GM21515 (cell line): Measurements from ENCODE around the gene ACBD6.

Experiments used
- ATAC-seq: cut with Tn5 transposase; IDR thresholded peaks from one replicate; pipeline ENCODE4 v1.9.1; 2021; ENCODE audit not compliant: unreplicated experiment

ACBD6 gene

DNA sequence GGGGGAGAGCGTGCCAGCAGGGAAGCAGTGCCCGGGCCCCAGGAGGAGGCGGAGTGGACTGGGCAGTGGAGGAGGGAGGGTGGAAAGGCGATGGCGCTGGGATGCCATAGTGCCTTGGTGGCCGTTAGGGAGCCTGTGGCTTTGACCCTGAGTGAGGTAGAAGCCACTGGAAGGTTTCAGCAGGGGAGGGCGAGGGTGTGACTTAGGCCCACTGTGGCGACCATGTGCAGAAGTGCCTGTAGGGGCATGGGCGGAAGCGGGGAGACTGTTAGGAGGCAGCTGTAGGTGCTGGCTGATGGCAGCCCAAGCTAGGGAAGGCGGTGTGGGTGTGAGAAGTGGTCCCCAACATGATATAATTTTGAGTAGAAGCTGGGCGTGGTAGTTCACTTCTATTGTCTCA lies 244.1 kb downstream of the ACBD6 start:
- ATAC-seq, result no peak

DNA sequence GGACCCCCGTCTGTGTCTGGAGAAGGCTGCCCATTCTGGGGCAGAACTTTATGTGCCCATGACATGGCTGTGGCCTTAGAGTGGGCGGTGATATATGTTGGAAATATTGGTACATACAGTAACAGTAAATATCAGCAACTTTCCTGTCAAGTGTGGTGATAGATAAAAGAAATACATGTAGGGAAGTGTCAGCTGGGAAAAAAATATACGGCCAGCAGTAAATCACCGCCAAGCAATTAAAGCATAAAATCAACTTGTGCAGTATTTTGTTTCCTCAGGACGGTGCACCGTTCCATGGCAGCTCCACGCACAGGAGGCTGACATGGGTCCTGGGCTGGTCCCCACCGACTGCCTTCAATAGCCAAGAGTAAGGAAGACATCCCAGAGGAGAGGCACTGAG lies 244.9 kb downstream of the ACBD6 start:
- ATAC-seq, result no peak

DNA sequence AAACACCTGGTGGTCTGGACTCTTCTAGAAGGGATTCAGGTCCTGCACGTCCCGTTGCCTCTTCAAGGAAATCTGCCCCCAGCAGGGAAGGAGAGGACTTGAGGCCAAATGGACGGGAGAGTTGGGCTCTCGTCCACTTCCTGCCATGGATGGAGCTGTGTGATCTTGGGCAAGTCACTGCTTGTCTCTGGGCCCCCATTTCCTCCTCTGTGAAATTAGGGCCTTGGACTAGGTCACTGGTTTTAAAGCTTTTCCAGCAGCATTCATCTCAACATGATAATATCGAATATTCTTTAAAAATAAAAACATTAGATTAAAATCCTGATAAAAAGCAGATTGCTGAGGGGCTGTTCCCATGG lies 245.4 kb downstream of the ACBD6 start:
- ATAC-seq, result no peak

DNA sequence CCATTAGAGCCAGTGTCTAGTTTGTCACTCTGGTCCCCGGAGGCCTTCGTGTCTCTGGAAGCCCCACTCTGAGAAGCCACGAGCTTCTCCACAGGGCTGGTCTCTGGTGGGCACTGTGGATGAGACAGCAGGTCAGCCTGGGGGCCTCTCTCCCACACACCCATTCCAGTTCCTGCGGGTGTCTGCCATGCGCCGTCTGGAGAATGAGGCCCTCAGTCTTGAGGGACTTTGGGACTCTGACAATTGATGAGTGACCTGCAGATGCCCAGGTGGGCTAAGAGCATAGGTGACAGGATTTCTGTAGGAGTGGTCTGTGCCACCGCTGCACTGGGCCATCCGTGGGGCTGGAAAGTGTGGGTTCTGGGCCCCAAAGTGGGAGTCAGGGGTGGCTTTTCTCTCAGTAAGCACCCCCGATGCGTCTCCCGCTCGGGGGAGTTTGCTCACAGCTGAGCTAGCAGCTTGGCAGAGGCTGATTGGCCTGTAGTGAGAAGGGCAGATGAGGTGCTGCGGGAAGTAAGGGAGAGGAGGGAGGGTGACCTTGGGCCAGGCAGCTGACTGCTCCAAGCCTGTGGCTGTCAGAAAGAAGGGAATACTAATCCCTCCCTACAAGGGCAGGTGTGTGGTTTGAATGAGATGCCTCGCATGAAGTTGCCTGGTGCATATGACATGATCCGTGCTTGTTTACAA lies 245.9 kb downstream of the ACBD6 start:
- ATAC-seq, result no peak

DNA sequence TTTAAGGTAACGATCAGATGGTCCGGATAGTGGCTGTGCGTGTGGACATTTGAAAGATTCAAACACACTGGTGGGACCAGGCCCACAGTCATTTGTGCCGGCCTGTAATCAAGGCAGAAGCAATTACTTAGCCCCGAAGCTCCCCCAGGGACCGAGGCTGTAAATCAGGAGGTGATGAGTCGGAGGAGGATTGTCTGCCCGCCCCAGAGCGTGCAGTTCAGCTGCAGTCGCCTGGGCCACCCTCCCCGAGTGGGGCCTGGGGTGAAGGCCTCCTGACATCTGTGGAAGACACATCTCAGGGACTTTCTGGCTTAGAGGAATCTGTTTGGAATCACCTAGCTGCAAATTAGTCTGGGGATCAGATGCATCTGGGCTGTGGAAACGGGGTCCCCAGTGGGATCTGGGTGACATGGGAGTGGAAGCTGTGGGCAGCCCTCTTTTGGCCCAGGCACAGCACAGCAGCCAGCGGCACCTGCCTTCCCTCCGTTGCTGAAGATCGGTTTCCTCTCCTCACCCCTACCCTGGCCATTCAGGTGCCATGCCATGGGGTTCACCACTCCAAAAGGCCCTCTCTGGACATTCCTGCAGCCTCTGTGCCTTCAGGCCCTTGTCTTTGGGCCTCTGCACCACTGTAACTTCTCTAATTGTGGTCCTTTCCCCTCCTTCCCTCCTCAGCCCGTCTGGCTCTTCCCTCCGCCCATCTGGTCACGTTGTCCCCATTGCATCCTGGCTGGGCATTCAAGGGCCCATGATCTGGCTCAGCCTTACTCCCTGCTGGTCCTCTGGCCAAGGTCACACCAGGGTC lies 246.6 kb downstream of the ACBD6 start:
- no peak for ATAC-seq

DNA sequence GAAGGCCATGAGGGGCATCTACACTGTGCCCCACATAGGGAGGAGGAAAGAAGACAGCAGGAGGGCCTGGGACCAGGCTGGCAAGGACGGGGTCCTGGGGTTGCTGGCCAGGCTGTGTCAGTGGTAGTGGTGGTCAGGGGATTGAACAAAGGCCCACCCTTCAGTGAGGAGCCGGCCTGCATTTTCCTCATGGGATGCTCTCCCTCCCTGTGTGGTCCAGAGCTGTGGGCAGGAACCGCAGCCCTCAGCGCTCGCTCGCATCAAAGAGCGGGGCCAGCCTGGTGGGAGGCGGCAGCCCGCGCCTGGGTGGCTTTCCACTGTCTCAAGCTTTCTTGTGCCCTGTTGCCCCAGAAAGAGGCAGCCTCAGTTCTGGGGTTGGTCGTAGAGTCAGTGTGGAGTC lies 247.5 kb downstream of the ACBD6 start:
- ATAC-seq, result no peak

DNA sequence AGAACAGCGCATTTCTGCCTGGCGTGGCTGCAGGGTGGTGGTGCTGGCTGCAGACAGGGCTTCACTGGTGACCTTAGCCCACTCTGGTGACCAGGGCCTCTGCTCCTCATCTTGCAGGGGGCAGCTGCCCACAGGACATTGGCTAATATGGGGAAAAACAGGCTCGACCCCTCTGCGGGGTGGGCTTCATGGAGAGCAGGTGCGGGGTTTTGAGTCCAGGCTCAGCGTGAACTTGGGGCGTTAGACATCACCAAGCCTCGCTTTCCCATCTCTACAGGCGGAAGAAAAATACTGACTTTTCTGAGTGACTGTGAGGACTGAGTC lies 247.9 kb downstream of the ACBD6 start:
- no peak for ATAC-seq

DNA sequence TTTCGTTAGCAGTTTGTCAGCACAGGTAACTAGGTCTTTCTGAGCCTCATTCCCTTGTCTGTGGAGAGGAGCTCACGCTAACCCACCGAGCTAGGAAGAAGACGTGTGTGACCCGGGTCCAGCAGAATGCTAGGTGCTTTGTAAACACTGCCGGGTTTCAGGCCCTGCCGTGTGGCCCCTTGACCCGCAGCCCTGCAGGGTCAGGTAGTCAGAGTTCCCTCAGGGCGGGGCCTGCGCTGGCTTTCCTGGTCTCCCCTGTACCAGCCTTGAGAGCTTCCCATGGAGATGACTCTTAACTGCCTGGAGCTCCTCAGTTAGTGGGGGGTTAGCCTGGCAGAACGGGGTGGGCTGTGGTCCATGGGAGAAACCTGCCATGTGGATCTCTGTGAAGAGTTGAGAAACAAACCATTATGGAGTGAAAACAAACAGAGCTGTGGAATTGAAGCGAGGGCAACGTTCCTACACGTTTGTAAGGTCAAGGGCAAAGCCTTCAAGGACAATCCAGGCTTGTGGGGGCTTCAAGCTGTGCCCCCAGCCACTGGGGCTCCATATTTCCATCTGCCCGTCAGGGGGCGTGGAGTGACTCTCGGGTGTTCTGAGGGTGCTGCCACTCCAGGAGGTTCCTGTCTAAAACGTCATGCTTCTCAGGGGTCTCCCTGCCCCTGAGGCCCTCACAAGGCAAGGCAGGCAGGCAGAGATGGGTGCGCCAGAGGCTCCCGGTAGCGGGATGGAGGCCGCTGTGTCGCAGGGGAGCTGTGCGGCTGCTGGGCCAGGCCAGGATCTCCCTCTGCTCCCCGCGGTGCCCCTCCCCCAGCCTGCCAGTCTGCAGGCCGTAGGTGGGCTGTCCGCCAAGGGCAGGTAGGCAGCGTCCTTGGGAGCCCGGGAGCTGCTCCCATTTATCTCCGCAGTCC lies 248.5 kb downstream of the ACBD6 start:
- ATAC-seq, result no peak

DNA sequence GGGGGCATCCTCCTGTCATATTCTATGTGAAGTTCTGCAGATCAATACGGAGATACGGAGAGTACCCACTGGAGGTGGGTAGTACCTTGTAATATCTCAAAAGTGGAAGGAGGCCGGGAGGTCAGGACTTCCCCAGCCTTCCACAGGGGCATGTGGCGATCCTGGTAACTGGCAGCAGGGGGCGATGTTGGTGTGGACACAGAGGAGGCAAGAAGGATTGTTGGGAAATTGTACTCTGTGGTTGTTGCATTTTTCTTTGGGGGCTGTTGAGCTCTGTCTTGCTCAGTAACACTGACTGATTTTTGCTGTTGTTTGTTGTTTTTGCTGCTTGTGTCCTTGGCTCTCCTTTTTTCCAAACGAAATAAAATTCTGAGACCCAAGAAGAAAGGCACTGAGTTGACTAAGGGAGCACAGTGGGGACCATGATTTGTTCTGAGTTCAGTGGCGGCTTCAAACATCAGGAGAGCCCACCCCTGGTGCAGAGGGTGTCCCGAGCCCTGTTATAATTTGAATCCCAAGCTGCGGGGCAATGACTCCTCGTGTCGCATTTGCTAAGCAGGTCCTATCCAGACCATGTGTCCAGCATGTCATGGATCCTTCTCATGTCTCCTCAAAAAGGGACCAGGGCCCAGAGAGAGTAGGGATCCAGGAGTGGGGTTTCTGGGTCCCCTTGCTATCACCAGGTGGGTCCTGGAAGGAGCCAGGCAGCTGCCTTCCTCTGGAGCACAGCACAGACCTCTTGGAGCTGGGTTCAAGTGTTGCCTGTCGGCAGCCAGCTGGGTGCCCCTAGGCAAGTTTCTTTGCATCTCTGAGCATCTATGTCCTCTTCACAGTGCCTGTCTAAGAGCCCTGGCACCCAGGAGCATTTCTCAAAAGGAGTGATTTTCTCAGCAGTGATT lies 249.5 kb downstream of the ACBD6 start:
- ATAC-seq, result peak; percentile 65

DNA sequence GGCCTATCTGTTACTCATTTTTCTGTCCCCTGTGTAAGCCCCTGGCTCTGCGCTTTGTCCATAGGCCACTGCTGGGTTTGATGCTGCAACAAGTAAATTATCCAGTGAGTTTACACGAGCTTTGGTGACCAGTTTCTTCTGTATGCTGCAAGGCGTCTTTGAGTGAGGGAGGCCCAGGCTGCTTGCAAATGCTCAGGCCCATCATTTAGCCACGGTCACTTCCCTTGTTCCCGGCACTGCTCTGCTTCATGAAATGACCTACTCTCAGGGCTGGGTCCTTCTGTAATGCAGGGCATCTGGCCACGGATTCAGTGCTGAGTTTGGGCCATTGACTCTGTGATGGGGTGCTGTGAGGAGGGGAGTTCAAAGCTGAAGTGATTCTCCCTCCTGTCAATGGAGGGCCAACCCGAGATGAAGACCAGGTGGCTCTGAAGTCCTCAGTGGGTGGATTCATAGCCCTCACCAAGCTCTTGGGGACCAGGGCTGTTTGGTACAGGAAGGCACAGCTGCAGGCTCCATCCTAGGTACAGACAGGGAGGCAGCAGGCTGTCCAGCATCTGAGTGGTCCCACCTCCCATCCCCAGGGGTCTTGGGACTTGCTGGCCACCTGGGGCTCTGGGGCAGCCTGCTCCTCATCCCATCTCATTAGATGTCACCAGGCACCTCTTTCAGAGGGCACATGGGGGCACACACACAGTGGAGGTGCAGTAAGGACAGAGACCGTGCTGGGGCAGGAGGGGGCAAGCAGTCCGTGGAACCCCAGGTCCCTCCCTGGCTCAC lies 250.7 kb downstream of the ACBD6 start:
- no peak for ATAC-seq

DNA sequence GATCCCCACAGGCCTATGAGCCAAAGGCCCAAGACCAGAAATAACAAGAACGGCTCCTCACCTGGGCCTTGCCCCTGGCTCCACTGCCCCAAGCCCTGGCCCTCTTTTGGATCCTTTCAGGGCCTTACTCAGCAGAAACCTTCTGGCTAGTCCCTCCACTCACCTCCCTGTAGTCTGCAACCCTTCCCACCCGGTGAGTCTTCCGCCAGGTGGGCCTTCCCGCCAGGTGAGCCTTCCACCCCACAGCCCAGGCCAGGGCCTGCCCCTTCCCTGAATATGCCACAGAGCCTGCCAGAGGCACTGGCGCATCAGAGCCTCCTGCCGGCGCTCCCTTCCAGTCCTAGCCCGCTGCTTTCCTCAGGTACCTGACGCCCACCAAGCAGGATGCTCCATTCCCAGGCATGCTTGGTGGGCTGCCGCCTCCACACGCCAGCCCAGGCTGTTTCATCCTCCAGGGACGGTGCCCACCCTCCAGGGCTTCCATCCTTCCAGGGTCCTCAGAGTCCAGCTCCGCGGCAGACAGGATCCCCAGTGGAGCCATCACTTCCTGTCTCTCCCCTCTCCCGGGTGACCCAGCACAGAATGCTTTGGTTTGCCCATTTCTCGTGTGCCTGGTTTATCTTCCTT lies 251.4 kb downstream of the ACBD6 start:
- ATAC-seq, result no peak

DNA sequence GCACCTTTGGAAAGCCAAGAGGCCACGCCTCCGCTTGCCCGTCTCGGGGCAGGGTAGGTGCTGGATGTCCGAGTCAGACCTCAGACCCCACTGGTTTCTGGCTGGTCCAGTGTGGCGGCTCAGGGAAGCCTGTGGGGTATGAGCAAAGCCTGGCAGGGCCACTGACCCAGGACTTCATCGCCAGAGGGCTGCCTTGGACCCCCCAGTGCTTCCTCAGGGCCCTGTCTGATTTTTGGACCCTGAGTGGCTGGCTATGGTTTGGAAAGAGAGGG lies 251.9 kb downstream of the ACBD6 start:
- no peak for ATAC-seq

DNA sequence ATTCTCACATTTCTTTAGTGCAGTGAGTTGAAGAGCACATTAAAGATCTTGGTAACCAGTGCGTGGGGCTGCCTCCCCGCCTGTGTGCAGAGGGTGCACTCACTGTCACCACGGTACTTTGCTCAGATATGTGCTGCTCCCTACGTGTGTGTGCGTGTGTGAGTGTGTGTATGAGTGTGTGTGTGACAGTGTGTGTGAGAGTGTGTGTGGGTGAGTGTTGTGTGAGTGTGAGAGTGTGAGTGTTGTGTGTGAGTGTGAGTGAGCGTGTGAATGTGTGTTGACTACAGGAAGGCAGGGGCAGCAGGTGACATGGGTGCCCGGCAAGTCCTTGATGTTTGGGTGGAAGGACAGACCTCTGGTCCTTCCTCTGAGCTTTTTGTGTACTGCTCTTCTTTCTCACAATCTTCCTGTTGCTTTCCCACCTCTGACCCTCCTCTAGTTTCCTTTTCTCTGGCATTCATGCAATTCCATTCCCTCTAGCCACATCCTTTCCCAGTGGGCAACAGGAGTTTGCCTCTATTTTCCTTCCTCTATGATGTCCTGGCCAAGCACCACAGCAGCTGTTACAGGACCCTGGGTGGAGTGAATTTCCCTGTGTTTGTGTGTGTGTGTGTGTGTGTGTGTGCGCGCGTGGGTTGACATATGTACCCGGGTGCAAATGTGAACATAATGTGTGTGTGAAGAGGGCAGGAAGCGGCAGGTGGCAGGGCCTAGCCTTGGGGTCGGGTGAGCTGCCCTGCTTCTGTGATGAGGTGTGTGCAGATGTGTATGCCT lies 252.5 kb downstream of the ACBD6 start:
- no peak for ATAC-seq

DNA sequence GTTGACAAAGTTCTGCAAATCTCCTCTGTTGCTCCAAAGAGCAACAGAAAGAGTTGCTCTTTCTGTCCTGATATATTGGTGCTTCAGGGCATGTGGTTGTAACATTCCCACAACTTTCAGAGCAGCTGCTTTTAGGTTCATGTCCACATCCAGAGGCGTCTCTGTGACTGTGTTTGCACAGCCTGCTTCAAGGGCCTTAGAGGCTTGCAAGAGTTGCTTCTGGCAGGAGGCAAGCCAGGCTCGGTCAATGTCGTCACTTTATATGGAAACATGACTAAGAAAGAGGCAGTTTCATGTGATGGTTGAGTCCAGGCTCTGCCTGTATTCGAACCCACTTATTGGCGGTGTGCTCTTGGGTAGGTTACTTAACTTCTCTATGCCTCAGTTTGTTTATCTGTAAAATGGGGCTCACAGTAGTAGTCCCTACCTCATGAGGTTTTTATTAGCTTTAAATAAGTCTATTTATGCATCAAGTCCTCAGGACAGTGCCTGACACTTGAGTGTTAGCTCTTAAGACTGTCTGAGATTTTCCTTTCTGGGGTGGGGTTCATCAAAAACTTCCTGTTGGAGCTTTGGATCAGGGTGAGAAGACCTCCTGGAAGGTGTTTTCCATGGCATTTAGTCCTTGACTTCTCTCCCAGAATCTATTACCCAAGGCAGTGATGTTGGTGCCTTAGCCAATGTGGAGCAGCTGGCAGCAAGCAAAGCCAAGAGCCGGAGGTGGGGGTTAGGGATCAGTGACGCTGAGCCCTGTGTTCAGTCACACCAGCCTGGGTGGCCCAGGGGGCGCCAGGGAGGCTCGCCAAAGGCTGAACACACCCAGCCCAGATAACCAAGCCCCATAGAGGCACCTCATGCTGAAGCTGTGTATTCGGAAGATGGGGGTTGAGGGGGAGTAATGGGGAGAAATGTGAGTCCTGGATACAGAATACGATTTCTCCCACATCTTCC lies 253.4 kb downstream of the ACBD6 start:
- no peak for ATAC-seq

DNA sequence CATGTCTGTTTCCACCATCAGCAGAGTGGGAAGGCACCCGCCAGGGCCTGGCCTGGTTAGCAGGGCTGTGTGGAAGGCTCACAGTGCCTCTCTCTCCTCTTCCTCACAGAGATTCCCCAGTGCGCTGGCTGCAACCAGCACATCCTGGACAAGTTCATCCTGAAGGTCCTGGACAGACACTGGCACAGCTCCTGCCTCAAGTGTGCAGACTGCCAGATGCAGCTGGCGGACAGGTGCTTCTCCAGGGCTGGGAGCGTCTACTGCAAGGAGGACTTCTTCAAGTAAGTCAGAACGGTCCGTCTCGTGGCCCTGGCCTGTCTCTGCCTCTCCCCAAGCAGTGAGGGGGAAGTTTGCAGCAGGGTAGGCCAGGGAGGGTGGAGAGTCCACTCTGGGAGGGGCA lies 254.2 kb downstream of the ACBD6 start:
- no peak for ATAC-seq

DNA sequence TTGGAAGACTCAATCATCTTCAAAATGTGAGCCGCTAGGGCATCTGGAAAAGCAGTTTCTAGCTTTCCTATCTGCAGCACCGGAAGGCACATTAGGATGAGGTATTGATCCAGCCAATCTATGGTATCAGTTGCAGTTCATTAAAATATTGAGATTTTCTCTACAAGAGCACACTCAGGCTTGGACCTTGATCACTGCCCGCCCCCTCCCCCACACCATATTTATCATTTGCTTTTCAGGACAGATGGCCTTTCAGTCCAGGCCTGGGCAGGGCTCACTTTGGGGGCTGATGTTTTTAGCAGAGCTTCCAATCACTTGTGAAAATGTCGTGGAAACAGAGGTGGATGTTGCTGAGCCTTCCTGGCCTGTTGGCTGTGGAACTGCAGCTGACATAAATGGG lies 254.8 kb downstream of the ACBD6 start:
- no peak for ATAC-seq

DNA sequence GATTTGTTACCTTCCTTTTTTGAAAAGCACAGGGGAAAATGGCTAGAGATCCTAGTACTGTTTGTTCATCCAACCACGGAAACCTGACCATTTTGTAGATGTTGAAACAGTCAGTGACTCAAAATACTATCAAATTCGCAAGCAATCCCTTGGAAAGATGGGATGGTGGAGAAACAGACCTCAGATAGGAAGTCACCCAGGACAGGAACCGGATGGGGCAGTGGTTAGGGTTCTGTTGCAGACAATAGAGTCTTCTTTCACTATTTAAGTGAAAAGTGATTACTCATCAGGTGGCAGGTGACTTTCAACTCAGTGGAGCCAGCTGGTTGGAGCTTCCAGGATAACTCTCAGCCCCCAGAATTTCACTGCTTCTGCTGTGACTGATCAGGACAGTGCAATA lies 255.3 kb downstream of the ACBD6 start:
- ATAC-seq, result no peak

DNA sequence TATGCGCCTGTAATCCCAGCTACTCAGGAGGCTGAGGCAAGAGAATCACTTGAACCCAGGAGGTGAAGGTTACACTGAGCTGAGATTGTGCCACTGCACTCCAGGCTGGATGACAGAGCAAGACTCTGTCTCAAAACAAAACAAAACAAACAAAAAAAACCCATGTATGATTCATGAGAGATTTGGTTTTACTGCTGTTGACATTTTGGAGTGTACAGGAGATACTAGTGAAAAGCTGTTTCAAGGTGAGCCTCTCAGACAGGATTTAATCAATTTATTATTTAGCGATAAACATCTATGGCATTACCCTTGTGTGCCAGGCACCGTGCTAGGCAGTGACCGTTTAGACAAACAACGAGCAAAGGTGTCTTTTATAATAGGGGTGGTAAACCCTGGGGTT lies 255.8 kb downstream of the ACBD6 start:
- no peak for ATAC-seq
